ENCODE measurements around the gene THOC6. TPM values are rescaled to one million over a fixed set of nuclear protein-coding genes. Genes with fewer than 3 reads are reported as not detected.

THOC6 gene
- total RNA-seq, 2 donors from 2014 or later: 22.9 to 28.0 TPM

DNA sequence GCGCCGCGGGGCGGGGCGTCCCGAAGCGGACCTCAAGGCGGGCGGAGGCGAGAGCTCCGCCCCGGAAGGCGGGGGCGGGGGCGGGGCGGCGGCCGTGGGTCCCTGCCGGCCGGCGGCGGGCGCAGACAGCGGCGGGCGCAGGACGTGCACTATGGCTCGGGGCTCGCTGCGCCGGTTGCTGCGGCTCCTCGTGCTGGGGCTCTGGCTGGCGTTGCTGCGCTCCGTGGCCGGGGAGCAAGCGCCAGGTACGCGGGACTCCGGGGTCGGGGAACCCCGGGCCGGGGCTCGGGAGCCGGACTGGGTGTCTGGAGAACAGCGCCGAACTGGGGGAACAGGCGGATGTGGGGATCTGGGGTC, 3.6 kb upstream of the THOC6 start, which contains the start of gene TNFRSF12A:
TSS of gene TNFRSF12A (plus strand) at position 122 of the 357 bp plus-strand sequence. CDS start at position 152, 30 bp downstream.
- TF ChIP-seq POLR2AphosphoS5 (IDR thresholded peaks at IDR 0.05) (no peak), CTCF (IDR thresholded peaks at IDR 0.05) (peak in 2 of 4 experiments; percentile 25 to 39), POLR2A (IDR thresholded peaks at IDR 0.05) (peak; percentile 87)
- H3K27ac ChIP-seq: peak within 1 kb of the TSS; percentile 89 to 94
- no peaks in the 10 kb centered on the region for H3K27me3 ChIP-seq (replicated peaks; ENCODE audit: insufficient read depth)
- peak; percentile 63 for DNase-seq (ENCODE audit: low spot score)
- no peaks in the 10 kb centered on the region for H3K9me3 ChIP-seq
- peak within 1 kb of the TSS; percentile 48 to 54 for H3K4me3 ChIP-seq
- intact Hi-C loops (cut with DNase I): no loop called here
- H3K4me1 ChIP-seq (replicated peaks): peaks cover 21% of the 10 kb centered on the region
- WGBS: under 1% methylated on average over 38 of the region's 49 CpGs
- H3K36me3 ChIP-seq: no peaks in the 10 kb centered on the region

- 1% methylated on average over 51 of the region's 57 CpGs for WGBS
- no peaks in the 10 kb centered on the region for H3K36me3 ChIP-seq
- peak; percentile 73 for DNase-seq (ENCODE audit: low spot score)
- H3K27ac ChIP-seq: peak overlapping the region; percentile 89 to 94
- intact Hi-C loops (cut with DNase I): no loop called here
- H3K4me1 ChIP-seq (replicated peaks): peaks cover 21% of the 10 kb centered on the region
- no peaks in the 10 kb centered on the region for H3K27me3 ChIP-seq (replicated peaks; ENCODE audit: insufficient read depth)
- peak overlapping the region; percentile 48 to 54 for H3K4me3 ChIP-seq
- no peaks in the 10 kb centered on the region for H3K9me3 ChIP-seq
- no peak for TF ChIP-seq POLR2A (IDR thresholded peaks at IDR 0.05)
- peak; percentile 82 for TF ChIP-seq POLR2AphosphoS5 (IDR thresholded peaks at IDR 0.05)
Observed at GRCh38 chr16:3020604-3021448, 3.0 kb upstream of the THOC6 start.

- H3K9me3 ChIP-seq: no peaks in the 10 kb centered on the region
- H3K27me3 ChIP-seq (replicated peaks; ENCODE audit: insufficient read depth): no peaks in the 10 kb centered on the region
- H3K4me3 ChIP-seq: peak overlapping the region; percentile 48 to 54
- no peak for TF ChIP-seq POLR2A (IDR thresholded peaks at IDR 0.05)
- TF ChIP-seq CTCF (IDR thresholded peaks at IDR 0.05): peak in 3 of 4 experiments; percentile 20 to 42 (median 41)
- H3K27ac ChIP-seq: peak overlapping the region; percentile 89 to 94
- intact Hi-C loops (cut with DNase I): no loop called here
- peak; percentile 57 for DNase-seq (ENCODE audit: low spot score)
- H3K4me1 ChIP-seq (replicated peaks): peaks cover 21% of the 10 kb centered on the region
- WGBS: 7% methylated on average over 25 of the region's 25 CpGs
- no peaks in the 10 kb centered on the region for H3K36me3 ChIP-seq
Observed at GRCh38 chr16:3021449-3022207, 2.2 kb upstream of the THOC6 start.

DNA sequence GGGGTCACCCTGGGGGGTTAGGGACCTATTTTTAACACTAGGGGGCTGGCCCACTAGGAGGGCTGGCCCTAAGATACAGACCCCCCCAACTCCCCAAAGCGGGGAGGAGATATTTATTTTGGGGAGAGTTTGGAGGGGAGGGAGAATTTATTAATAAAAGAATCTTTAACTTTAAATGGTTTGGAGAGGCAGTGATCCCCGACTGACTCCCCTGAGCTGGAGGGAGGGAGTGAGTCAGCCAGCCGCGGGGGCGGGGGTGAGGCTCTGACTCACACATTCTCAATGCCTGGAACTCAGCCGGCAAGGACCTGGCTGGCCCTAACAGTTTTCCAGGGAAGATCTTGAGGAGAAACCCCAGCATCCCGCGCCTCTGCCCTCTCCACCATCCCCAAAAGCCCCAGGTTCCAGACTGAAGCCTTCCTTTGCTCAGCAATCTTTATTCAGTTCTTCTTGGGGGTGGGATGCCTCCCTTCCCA, 1.6 kb upstream of the THOC6 start:
- H3K4me3 ChIP-seq: peak overlapping the region; percentile 48 to 54
- TF ChIP-seq POLR2A (IDR thresholded peaks at IDR 0.05) (no peak), CTCF (IDR thresholded peaks at IDR 0.05) (no peak), POLR2AphosphoS5 (IDR thresholded peaks at IDR 0.05) (peak; percentile 82)
- DNase-seq (ENCODE audit: low spot score): peak; percentile 86
- H3K27me3 ChIP-seq (replicated peaks; ENCODE audit: insufficient read depth): no peaks in the 10 kb centered on the region
- H3K9me3 ChIP-seq: no peaks in the 10 kb centered on the region
- peaks cover 21% of the 10 kb centered on the region for H3K4me1 ChIP-seq (replicated peaks)
- WGBS: 4% methylated on average over 8 of the region's 8 CpGs
- no peaks in the 10 kb centered on the region for H3K36me3 ChIP-seq
- peak overlapping the region; percentile 89 to 94 for H3K27ac ChIP-seq
- intact Hi-C loops (cut with DNase I): no loop called here
